Fibroblast of mammary gland (primary cell): ENCODE measurements around the gene DUS1L.
A peak's percentile ranks its signal among the peaks of the same experiment; 100 is the strongest.

Experiments used
- DNase-seq: peaks from one replicate; pipeline ENCODE4 v3.0.0-alpha.2; 2010; ENCODE audit warnings: low read depth
- H3K4me3 ChIP-seq: 2 replicates; pipeline ENCODE4 v1.5.1; 2011; ENCODE audit warnings: low read depth, mild to moderate bottlenecking, low read length, moderate library complexity; ENCODE audit not compliant: control insufficient read depth
- CTCF ChIP-seq: conservative IDR thresholded peaks from 2 replicates; pipeline ENCODE4 v1.5.1; 2011; ENCODE audit warnings: low read depth, low read length, inconsistent platforms; ENCODE audit not compliant: control insufficient read depth, insufficient read depth

Gene DUS1L

GRCh38 chr17:82065638-82066303 lies at the start of gene DUS1L:
DUS1L (minus strand) TSS chr17:82065804; CDS start chr17:82065059, 745 bp downstream.
- DNase-seq: peak; percentile 35
- TF ChIP-seq CTCF: no peak

GRCh38 chr17:82114872-82115271 lies 49.3 kb upstream of the DUS1L start:
- H3K4me3 ChIP-seq: no peak overlapping the region
- TF ChIP-seq CTCF: no peak
- DNase-seq: no peak

More at GRCh38 chr17:82065638-82066303, at the start of gene DUS1L:
- peak within 1 kb of the TSS; percentile 70 for H3K4me3 ChIP-seq

DNA sequence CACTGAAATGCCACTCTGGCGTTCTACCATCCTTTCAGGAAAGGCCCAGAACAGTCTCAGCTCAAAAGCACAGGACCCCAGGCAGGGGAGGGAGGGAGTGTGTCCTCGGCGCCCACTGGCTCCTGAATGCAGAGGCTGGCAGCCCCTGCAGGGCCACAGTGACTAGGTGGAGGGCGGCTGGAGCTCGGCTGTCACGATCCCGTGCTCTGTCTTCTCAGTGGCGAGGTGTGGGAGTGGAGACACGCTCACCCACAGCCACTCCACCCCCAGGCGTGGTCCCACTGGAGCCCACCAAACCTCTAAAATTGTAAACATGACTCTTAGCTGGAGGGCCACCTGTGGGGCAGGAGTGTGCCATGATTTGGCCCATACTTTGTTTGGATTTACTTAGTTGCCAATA lies 48.8 kb upstream of the DUS1L start:
- H3K4me3 ChIP-seq: no peak overlapping the region
- no peak for DNase-seq
- TF ChIP-seq CTCF: no peak

GRCh38 chr17:82113941-82114340 lies 48.3 kb upstream of the DUS1L start:
- no peak overlapping the region for H3K4me3 ChIP-seq
- no peak for TF ChIP-seq CTCF
- no peak for DNase-seq

DNA sequence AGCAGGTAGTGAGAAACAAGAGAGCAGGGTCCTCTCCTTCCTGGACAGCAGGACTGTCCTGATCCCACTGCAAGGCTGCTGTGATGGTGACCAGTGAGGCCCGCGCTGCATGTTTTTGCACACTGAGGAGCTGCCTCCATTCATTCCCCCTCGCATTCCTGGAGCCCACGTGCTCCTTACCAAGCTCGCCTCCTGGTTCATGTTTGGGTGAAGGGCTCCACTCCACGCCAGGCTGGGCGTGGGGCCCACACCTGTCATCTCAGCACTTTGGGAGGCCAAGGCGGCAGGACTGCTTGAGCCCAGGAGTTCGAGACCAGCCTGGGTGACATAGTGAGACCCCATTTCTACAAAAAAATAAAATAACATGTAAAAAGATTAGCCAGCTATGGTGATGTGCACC lies 47.8 kb upstream of the DUS1L start:
- no peak for DNase-seq
- no peak for TF ChIP-seq CTCF

GRCh38 chr17:82112914-82113311 lies 47.3 kb upstream of the DUS1L start:
- TF ChIP-seq CTCF: no peak
- no peak for DNase-seq
- H3K4me3 ChIP-seq: no peak overlapping the region

More for the DNA sequence above, 47.8 kb upstream of the DUS1L start:
- H3K4me3 ChIP-seq: no peak overlapping the region
